ENCODE measurements around the gene BNIP2.
"Not testable (repeated sequence)": the region's sequence is repeated elsewhere in the genome, so short reads cannot be mapped to it uniquely, and the experiment has no call there.

The BNIP2 gene

GRCh38 chr15:59647085-59647484, 42.0 kb downstream of the BNIP2 start:
- TF ChIP-seq, protein P1, sequence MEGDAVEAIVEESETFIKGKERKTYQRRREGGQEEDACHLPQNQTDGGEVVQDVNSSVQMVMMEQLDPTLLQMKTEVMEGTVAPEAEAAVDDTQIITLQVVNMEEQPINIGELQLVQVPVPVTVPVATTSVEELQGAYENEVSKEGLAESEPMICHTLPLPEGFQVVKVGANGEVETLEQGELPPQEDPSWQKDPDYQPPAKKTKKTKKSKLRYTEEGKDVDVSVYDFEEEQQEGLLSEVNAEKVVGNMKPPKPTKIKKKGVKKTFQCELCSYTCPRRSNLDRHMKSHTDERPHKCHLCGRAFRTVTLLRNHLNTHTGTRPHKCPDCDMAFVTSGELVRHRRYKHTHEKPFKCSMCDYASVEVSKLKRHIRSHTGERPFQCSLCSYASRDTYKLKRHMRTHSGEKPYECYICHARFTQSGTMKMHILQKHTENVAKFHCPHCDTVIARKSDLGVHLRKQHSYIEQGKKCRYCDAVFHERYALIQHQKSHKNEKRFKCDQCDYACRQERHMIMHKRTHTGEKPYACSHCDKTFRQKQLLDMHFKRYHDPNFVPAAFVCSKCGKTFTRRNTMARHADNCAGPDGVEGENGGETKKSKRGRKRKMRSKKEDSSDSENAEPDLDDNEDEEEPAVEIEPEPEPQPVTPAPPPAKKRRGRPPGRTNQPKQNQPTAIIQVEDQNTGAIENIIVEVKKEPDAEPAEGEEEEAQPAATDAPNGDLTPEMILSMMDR (IDR thresholded peaks at IDR 0.05; ENCODE audit: control extremely low read depth, extremely low read depth, low read depth, missing control alignments), result no peak
- POLR2A ChIA-PET, result no interaction called here
- CTCF ChIA-PET, result interaction anchor here (1.1 to 2.0 kb wide), 4 partner anchors 20 to 114 kb away, joined by 3 to 4 read pairs (median 4); no protein-coding TSS in a partner anchor
- no peak for DNase-seq (ENCODE audit: extremely low spot score)

- TF ChIP-seq, protein P1 (IDR thresholded peaks at IDR 0.05; ENCODE audit: control extremely low read depth, extremely low read depth, low read depth, missing control alignments), result no peak
- ChIA-PET POLR2A (no interaction called here), CTCF (interaction anchor here (0.9 to 3.2 kb wide), 6 partner anchors 8 to 113 kb away, joined by 3 to 10 read pairs (median 4); no protein-coding TSS in a partner anchor)
- no peak for DNase-seq (ENCODE audit: extremely low spot score)
These were observed 42.8 kb downstream of the BNIP2 start for GRCh38 chr15:59646277-59646676.

GRCh38 chr15:59645812-59646211, 43.3 kb downstream of the BNIP2 start:
- not testable (repeated sequence) for DNase-seq (ENCODE audit: extremely low spot score)
- ChIA-PET POLR2A (interaction anchor here (0.6 kb wide), 1 partner anchor 187 kb away, joined by 4 read pairs; no protein-coding TSS in a partner anchor), CTCF (interaction anchor here (0.9 to 3.2 kb wide), 6 partner anchors 9 to 113 kb away, joined by 3 to 10 read pairs (median 4); no protein-coding TSS in a partner anchor)

GRCh38 chr15:59644756-59645155, 44.4 kb downstream of the BNIP2 start:
- ChIA-PET CTCF (interaction anchor here (1.1 to 3.2 kb wide), 5 partner anchors 10 to 112 kb away, joined by 3 to 10 read pairs (median 4); no protein-coding TSS in a partner anchor), POLR2A (no interaction called here)
- TF ChIP-seq, protein P1 (IDR thresholded peaks at IDR 0.05; ENCODE audit: control extremely low read depth, extremely low read depth, low read depth, missing control alignments), result no peak
- no peak for DNase-seq (ENCODE audit: extremely low spot score)

DNA sequence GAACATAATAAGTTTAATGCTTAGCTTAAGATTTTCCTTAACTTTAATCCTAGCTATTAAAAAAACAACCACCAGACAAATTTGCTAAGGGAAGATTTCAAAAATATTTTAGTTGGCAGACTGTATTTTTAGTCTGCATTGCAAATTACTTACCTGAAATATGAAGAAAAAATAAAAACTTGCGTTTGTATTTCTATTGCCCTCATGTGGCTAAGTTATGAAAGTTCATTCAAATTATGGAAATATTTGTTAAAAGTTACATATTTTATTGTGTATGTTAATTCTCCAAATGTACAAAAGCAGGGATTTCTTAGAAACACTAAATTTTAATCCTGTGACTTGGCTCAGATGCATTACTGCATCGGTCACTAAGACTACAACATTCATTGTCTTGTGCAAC, 46.8 kb downstream of the BNIP2 start:
- DNase-seq (ENCODE audit: extremely low spot score), result no peak
- ChIA-PET CTCF (interaction anchor here (1.0 to 2.7 kb wide), 6 partner anchors 9 to 109 kb away, joined by 3 to 9 read pairs (median 4); partner anchors contain the start of gene GTF2A2), POLR2A (no interaction called here)
- TF ChIP-seq, protein P1 (IDR thresholded peaks at IDR 0.05; ENCODE audit: control extremely low read depth, extremely low read depth, low read depth, missing control alignments), result no peak

- POLR2A ChIA-PET; DNase-seq (ENCODE audit: extremely low spot score): not testable (repeated sequence)
- CTCF ChIA-PET, result interaction anchor here (1.9 to 4.4 kb wide), 2 partner anchors 15 to 105 kb away, joined by 5 to 15 read pairs; no protein-coding TSS in a partner anchor
- TF ChIP-seq, protein P1 (IDR thresholded peaks at IDR 0.05; ENCODE audit: control extremely low read depth, extremely low read depth, low read depth, missing control alignments), result peak; percentile 5
These were observed 51.6 kb downstream of the BNIP2 start for GRCh38 chr15:59637507-59637906.

GRCh38 chr15:59636184-59636583, 52.9 kb downstream of the BNIP2 start:
- POLR2A ChIA-PET, result no interaction called here
- DNase-seq (ENCODE audit: extremely low spot score), result no peak
- TF ChIP-seq, protein P1 (IDR thresholded peaks at IDR 0.05; ENCODE audit: control extremely low read depth, extremely low read depth, low read depth, missing control alignments), result no peak
- CTCF ChIA-PET, result interaction anchor here (3.8 kb wide), 1 partner anchor 103 kb away, joined by 9 read pairs; no protein-coding TSS in a partner anchor

All from GM10248 (cell line).